OCI-LY3 (cell line): ENCODE results near the gene EPB41L5.
A peak's percentile ranks its signal among the peaks of the same experiment; 100 is the strongest.

Experiments used
- H2AFZ ChIP-seq: fragments of 200-600, 300-600 bp; shearing (Covaris generic); 2 replicates; pipeline ENCODE4 v1.6.0; 2014; ENCODE audit warnings: antibody characterized with exemption, low read depth, low read length
- H3K27ac ChIP-seq: fragments of 200-600, 300-600 bp; sonication (generic); 2 replicates; pipeline ENCODE4 v1.5.1; 2014; ENCODE audit warnings: mild to moderate bottlenecking, low read length, moderate library complexity, mixed read lengths
- H3K27me3 ChIP-seq: fragments of 200-600, 300-600 bp; sonication (generic); 2 replicates; pipeline ENCODE4 v1.6.1; 2014; ENCODE audit warnings: low read depth, low read length, mixed read lengths
- H3K36me3 ChIP-seq: fragments of 200-600, 300-600 bp; sonication (generic); replicated peaks from 2 replicates; pipeline ENCODE3; 2014; ENCODE audit warnings: low read depth, low read length, mixed read lengths
- H3K4me1 ChIP-seq: fragments of 300-600, 200-600 bp; sonication (generic); 2 replicates; pipeline ENCODE4 v1.6.1; 2014; ENCODE audit warnings: low read length, mixed read lengths
- H3K4me2 ChIP-seq: fragments of 200-600, 300-600 bp; sonication (generic); 2 replicates; pipeline ENCODE4 v1.6.1; 2014; ENCODE audit warnings: low read length, mixed read lengths
- H3K4me3 ChIP-seq: fragments of 300-600, 200-600 bp; sonication (generic); 2 replicates; pipeline ENCODE4 v1.5.1; 2014; ENCODE audit warnings: antibody characterized with exemption, mild to moderate bottlenecking, low read length, moderate library complexity
- H3K79me2 ChIP-seq: fragments of 300-600, 200-600 bp; shearing (Covaris generic); 2 replicates; pipeline ENCODE4 v1.6.1; 2014; ENCODE audit warnings: mild to moderate bottlenecking, low read length, mixed read lengths
- H3K9ac ChIP-seq: fragments of 300-600, 200-600 bp; shearing (Covaris generic); 2 replicates; pipeline ENCODE4 v1.6.0; 2014; ENCODE audit warnings: mild to moderate bottlenecking, low read length, moderate library complexity
- H3K9me3 ChIP-seq: fragments of 200-600, 300-600 bp; shearing (Covaris generic); 2 replicates; pipeline ENCODE4 v1.6.1; 2014; ENCODE audit warnings: low read length, mixed read lengths; ENCODE audit not compliant: insufficient read depth
- H4K20me1 ChIP-seq: fragments of 200-600, 300-600 bp; sonication (generic); 2 replicates; pipeline ENCODE4 v1.6.1; 2016; ENCODE audit warnings: low read length, mixed read lengths; ENCODE audit not compliant: insufficient read depth
- EZH2phosphoT487 ChIP-seq: fragments of 200-600 bp; shearing (Covaris generic); IDR thresholded peaks from 2 replicates; pipeline ENCODE4 v1.6.1; 2018; ENCODE audit warnings: antibody characterized with exemption, mixed run types, low read depth
- TF ChIP-seq, protein P1 (sequence below): fragments of 200-600, 300-600 bp; sonication (generic); IDR thresholded peaks from 2 replicates; pipeline ENCODE4 v1.5.1; 2014; ENCODE audit warnings: antibody characterized with exemption, low read length, low read depth

EPB41L5 gene

DNA sequence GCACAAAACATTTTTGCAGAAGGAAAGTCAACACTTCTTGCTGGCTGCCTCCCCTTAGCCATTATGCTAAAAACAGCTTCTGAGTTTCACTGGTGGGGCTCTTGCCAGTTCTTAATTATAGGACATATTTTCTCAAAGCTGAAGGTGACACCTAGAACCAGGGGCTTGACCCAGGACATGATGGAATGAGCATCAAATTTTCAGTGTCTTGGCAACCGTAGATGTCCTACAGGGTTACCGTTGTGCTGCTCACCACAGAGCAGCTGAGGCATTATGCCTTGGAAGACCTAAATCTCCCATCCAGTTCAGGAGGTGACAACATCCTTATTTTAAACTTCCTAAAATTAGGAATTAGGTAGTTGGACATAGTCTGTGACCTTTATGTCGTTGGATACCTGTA is 163.6 kb downstream of the EPB41L5 start:
- Histone ChIP-seq H3K9ac (peak overlapping the region; percentile 67), H3K9me3 (no peaks in the 10 kb centered on the region), H4K20me1 (peaks cover 7% of the 10 kb centered on the region; the same call in 1 of the 2 replicates), H3K4me1 (peaks cover 24% of the 10 kb centered on the region), H3K4me3 (peak overlapping the region; percentile 75), H3K4me2 (peak overlapping the region; percentile 92), H3K27ac (peak overlapping the region; percentile 85), H3K27me3 (no peaks in the 10 kb centered on the region), H3K36me3 (peaks cover 45% of the 10 kb centered on the region), H3K79me2 (no peaks in the 10 kb centered on the region), H2AFZ (peak overlapping the region; percentile 51; the same call in 1 of the 2 replicates)
- TF ChIP-seq, protein P1, sequence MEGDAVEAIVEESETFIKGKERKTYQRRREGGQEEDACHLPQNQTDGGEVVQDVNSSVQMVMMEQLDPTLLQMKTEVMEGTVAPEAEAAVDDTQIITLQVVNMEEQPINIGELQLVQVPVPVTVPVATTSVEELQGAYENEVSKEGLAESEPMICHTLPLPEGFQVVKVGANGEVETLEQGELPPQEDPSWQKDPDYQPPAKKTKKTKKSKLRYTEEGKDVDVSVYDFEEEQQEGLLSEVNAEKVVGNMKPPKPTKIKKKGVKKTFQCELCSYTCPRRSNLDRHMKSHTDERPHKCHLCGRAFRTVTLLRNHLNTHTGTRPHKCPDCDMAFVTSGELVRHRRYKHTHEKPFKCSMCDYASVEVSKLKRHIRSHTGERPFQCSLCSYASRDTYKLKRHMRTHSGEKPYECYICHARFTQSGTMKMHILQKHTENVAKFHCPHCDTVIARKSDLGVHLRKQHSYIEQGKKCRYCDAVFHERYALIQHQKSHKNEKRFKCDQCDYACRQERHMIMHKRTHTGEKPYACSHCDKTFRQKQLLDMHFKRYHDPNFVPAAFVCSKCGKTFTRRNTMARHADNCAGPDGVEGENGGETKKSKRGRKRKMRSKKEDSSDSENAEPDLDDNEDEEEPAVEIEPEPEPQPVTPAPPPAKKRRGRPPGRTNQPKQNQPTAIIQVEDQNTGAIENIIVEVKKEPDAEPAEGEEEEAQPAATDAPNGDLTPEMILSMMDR = no peak
- no peak for TF ChIP-seq EZH2phosphoT487

DNA sequence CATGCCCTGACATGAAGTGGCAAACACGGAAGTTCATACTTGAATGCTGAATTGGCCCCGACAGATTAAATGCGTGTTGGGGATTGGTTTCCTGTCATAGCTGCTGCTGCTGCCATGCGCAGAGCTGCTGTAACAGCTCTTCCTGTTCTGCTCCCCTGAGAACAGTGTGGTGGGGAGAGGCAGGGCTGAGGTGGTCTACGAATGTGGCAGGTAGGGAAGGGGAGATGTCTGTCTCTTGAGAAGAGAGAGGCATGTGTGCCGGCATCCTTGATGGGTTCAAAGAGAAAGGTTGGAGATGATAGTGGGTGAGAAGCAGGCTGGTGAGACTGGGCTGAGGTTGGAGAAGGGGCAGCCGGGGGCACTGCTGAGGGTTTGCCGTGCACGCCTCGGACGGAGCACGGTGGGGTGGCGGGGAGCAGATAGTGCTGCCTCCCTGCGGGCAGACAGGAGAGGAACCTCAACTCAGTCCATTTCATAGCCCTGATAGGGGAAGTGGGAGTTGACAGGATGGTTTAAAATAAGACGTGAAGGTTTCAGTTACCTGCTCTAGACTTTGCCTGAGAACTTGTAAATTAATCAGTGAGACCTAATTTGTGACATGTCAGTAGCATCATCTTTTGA is 164.2 kb downstream of the EPB41L5 start:
- peak overlapping the region; percentile 92 for H3K4me2 ChIP-seq
- peak overlapping the region; percentile 85 for H3K27ac ChIP-seq
- H3K9ac ChIP-seq = peak overlapping the region; percentile 67

DNA sequence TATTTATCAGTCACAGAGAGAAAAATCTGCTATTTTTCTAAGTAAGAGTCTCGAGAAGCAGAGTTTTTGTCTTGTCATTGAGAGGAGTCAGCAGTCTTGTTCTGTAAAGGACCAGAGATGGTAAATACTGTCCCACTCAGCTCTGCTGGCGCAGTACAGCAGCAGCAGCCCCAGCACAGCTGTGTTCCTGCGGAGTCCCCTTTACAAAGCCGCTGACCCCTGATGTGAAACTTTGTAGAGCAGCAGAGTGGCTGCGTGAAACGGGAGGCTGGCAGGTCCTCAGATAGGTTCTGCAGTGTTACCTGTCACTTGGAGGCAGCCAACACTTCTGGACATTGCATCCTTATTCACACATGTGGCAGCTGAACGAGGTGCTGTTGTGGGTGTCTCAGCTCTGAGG is 165.1 kb downstream of the EPB41L5 start:
- H3K4me1 ChIP-seq = peaks cover 24% of the 10 kb centered on the region
- peak overlapping the region; percentile 85; the same call in 1 of the 2 replicates for H3K27ac ChIP-seq
- TF ChIP-seq EZH2phosphoT487 = no peak
- TF ChIP-seq, protein P1 = no peak

More for the DNA sequence above, 164.2 kb downstream of the EPB41L5 start:
- no peak for TF ChIP-seq EZH2phosphoT487
- TF ChIP-seq, protein P1 = peak; percentile 72
- Histone ChIP-seq H3K27me3 (no peaks in the 10 kb centered on the region), H3K9me3 (no peaks in the 10 kb centered on the region), H4K20me1 (peaks cover 7% of the 10 kb centered on the region; the same call in 1 of the 2 replicates), H3K79me2 (no peaks in the 10 kb centered on the region), H3K36me3 (peaks cover 49% of the 10 kb centered on the region), H3K4me3 (peak overlapping the region; percentile 75), H3K4me1 (peaks cover 24% of the 10 kb centered on the region), H2AFZ (peak overlapping the region; percentile 51; the same call in 1 of the 2 replicates)

DNA sequence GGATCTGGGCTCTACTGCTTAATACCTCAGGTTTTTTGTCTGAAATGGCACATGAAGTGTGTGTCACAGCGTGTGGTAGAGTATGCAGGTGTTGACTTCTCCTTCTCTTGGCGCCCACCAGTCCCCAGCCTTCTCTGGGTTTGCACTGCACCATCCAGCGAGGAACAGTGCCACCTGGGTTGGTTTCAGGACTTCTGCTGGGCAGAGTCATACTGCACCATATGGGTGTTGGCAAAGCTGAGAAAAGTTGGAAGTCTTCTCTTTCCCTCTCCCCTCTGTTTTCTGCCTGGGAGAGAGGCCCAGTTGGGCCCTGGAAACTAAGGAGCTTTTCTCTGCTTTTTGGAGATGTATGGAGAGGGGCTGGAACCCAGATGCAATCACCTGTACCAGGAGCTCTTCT is 166.5 kb downstream of the EPB41L5 start:
- no peak overlapping the region for H3K4me3 ChIP-seq
- no peaks in the 10 kb centered on the region for H3K9me3 ChIP-seq
- no peaks in the 10 kb centered on the region for H3K79me2 ChIP-seq
- no peak overlapping the region for H3K9ac ChIP-seq
- peaks cover 7% of the 10 kb centered on the region; the same call in 1 of the 2 replicates for H4K20me1 ChIP-seq
- peaks cover 24% of the 10 kb centered on the region for H3K4me1 ChIP-seq
- H2AFZ ChIP-seq = no peak overlapping the region
- peaks cover 65% of the 10 kb centered on the region for H3K36me3 ChIP-seq
- H3K27me3 ChIP-seq = no peaks in the 10 kb centered on the region
- no peak overlapping the region for H3K27ac ChIP-seq
- no peak overlapping the region for H3K4me2 ChIP-seq
- TF ChIP-seq, protein P1 = no peak
- TF ChIP-seq EZH2phosphoT487 = no peak

More for the DNA sequence above, 165.1 kb downstream of the EPB41L5 start:
- peaks cover 54% of the 10 kb centered on the region for H3K36me3 ChIP-seq
- H3K4me2 ChIP-seq = peak overlapping the region; percentile 92; the same call in 1 of the 2 replicates
- no peaks in the 10 kb centered on the region for H3K79me2 ChIP-seq
- no peak overlapping the region for H3K9ac ChIP-seq
- no peaks in the 10 kb centered on the region for H3K9me3 ChIP-seq
- H3K4me3 ChIP-seq = no peak overlapping the region
- H4K20me1 ChIP-seq = peaks cover 7% of the 10 kb centered on the region; the same call in 1 of the 2 replicates
- H3K27me3 ChIP-seq = no peaks in the 10 kb centered on the region
- H2AFZ ChIP-seq = no peak overlapping the region
